A549 treated with AZD2906 at 1 μM for 4 hours (cell line): ENCODE measurements around the gene TNNC1. TPM values are rescaled to one million over a fixed set of nuclear protein-coding genes. Genes with fewer than 3 reads are reported as not detected.

Experiments
- total RNA-seq: library from RNA; stranded (reverse); fragments of 200-300 nt; extraction: Qiagen RNA extraction; gene quantifications from 5 replicates; pipeline ENCODE4 v1.2.3, GENCODE V29; 2022

TNNC1 gene
- total RNA-seq, result 0.86 to 1.4 TPM (median 1.1 TPM) in 5 replicates

GRCh38 chr3:52453496-52454249 is at the start of gene TNNC1:
TNNC1 (minus strand) TSS chr3:52454041; CDS start chr3:52454015, 26 bp downstream.

DNA sequence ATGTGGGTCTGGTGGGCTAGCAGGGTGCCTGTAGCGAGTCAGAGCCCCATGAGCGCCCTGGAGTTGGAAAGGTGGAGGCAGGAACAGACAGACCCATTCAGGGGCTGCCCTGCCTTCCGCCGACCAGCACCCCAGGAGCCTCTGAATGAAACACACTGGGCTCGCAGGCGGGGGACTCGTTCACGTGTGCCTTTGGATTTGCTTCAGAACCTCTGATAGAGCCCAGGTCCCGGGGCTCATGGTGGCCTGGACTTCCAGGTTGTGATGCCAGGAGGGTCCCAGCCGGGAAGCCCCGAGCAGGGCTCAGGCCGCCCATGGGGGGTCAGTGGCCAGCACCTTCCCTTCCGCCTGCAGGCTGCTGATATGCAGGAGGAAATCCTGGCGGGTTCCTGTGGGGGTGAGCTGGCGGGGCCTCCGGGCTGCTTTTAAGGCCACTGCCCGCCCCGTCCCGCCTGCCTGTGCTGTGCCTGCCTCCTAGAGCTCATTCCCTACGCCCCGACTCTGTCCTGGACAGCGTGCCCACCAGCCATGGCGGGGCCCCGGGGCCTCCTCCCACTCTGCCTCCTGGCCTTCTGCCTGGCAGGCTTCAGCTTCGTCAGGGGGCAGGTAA is 41.1 kb upstream of the TNNC1 start, which contains the start of gene STAB1:
Gene STAB1 (plus strand): TSS at position 453 of the 610 bp plus-strand sequence. CDS start 76 bp downstream, at position 529.

GRCh38 chr3:52455283-52456168 is 1.7 kb upstream of the TNNC1 start, which contains the start of gene NISCH:
NISCH (plus strand) TSS chr3:52455604; CDS start chr3:52455642, 38 bp downstream.

DNA sequence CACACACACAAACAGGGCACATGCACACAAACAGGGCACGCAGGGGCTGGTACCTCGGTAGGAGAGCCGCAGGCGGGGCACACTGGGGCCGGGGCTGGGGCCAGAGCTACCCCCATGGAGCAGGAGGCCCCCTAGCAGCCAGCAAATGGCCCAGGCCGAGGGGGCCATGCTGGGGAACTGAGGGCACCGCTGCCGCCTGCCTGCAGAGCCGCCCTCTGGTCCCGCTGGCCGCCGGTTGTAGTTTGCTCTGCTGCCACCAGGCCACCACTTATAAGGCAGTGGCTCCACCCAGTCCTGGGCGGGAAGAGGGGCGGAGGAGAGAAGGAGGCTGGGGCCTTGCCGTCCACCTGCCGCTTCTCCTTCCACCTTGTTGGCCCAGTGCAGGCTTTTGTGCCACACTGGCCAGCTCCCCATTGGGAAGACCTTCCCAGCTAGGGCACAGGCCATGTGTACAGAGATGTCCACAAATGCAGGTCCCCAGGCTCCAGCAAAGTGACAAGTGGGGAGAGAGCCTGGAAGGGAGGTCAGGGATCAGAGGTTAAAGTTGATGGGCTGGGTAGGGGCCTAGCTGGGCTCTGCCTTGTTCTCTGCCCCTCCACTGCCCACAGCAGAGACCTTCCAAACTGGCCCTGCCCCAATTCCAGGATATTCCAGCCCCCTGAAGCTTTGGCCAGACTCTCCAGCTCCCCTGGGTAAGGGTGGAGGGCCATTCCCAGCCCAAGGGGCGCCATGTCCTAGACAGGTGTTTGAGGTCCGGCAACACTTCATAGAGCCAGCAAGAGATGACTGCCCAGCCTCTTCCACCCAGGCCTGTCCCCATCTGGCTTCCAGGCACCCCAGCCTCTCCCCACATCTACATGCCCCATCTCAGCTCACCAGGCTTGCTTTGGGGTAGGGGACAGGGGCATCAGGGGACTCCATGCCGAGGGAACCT is 8.7 kb downstream of the TNNC1 start, which contains the start of gene SEMA3G:
Gene SEMA3G (minus strand): TSS at position 244 of the 934 bp plus-strand sequence. CDS start 76 bp downstream, at position 168.

Other genes with a start within 250 kb of the TNNC1 start
- gene TLR9, start 228.4 kb downstream of the TNNC1 start, total RNA-seq, result 0.03 to 0.05 TPM (median 0.04 TPM) in 3 of 5 replicates, not detected in the others
- gene TWF2, start 214.9 kb downstream of the TNNC1 start, total RNA-seq, result 63.1 to 70.9 TPM (median 65.7 TPM) in 5 replicates
- 3.8 to 5.7 TPM (median 4.9 TPM) in 5 replicates for gene PPM1M, start 208.3 kb downstream of the TNNC1 start, total RNA-seq
- gene WDR82, start 175.4 kb downstream of the TNNC1 start, total RNA-seq, result 47.3 to 50.5 TPM (median 50.3 TPM) in 5 replicates
- gene GLYCTK, start 166.2 kb downstream of the TNNC1 start, total RNA-seq, result 2.5 to 4.4 TPM (median 4.0 TPM) in 5 replicates
- gene DNAH1, start 137.7 kb downstream of the TNNC1 start, total RNA-seq, result 0.64 to 1.2 TPM (median 0.90 TPM) in 5 replicates
- 28.8 to 39.3 TPM (median 37.2 TPM) in 5 replicates for gene BAP1, start 44.0 kb downstream of the TNNC1 start, total RNA-seq
- 2.3 to 2.9 TPM (median 2.7 TPM) in 5 replicates for gene PHF7, start 43.4 kb downstream of the TNNC1 start, total RNA-seq
- 0.06 to 0.21 TPM (median 0.07 TPM) in 5 replicates for gene SEMA3G, start 8.9 kb downstream of the TNNC1 start, total RNA-seq
- gene NISCH, start 1.6 kb upstream of the TNNC1 start, total RNA-seq, result 10.2 to 15.5 TPM (median 12.8 TPM) in 5 replicates
- gene STAB1, start 41.3 kb upstream of the TNNC1 start, total RNA-seq, result 0.07 to 0.18 TPM (median 0.16 TPM) in 5 replicates
- 74.7 to 108 TPM (median 98.9 TPM) in 5 replicates for gene NT5DC2, start 79.8 kb upstream of the TNNC1 start, total RNA-seq
- 50.5 to 63.3 TPM (median 59.7 TPM) in 5 replicates for gene UQCC5, start 82.6 kb upstream of the TNNC1 start, total RNA-seq
- 11.4 to 15.4 TPM (median 13.3 TPM) in 5 replicates for gene PBRM1, start 231.9 kb upstream of the TNNC1 start, total RNA-seq
- 79.2 to 147 TPM (median 84.1 TPM) in 5 replicates for gene GNL3, start 232.0 kb upstream of the TNNC1 start, total RNA-seq